Right lobe of liver (tissue), 4 donors: Measurements from ENCODE around the gene AMPD3.

Source experiments
- CTCF ChIP-seq, 4 donors: fragments of 200-600 bp in 3 of 4; fragments of 450-650 bp in 1 of 4; IDR thresholded peaks; one replicate each; pipeline versions ENCODE4 v1.5.1 to v1.8.0; 2016 to 2022; ENCODE audit warnings: antibody characterized with exemption in 4 of 4, mild to moderate bottlenecking in 2 of 4
- POLR2A ChIP-seq: fragments of 450-650 bp; IDR thresholded peaks from one replicate; pipeline ENCODE4 v1.6.1; 2017; ENCODE audit warnings: antibody characterized with exemption, mild to moderate bottlenecking
- donor health status: DM: no; HTN: no; CAD: no.
- donor health status: DM: no; HTN: no; CAD: no.
- donor health status: DM: no; HTN: yes; CAD: no.

GRCh38 chr11:10456519-10456918 lies 1.5 kb downstream of the AMPD3 start:
- no peak for TF ChIP-seq CTCF (IDR thresholded peaks at IDR 0.05)
- no peak for TF ChIP-seq POLR2A
